T-cell (primary cell): Measurements from ENCODE around the gene CNTN2. TPM values are rescaled to one million over a fixed set of nuclear protein-coding genes. Genes with fewer than 3 reads are reported as not detected.

Experiments used
- ATAC-seq, 4 experiments: fragments of 200-7000 bp in 3 of 4; fragments of 150-1000 bp in 1 of 4; cut with Tn5 transposase; replicated peaks in 1 of 4; 1 replicate in 3 of 4; 2 replicates in 1 of 4; pipeline ENCODE4 v1.10.0; 2021; ENCODE audit warnings: moderate library complexity in 3 of 4, mild to moderate bottlenecking in 2 of 4, moderate number of reproducible peaks in 1 of 4
- CTCF ChIA-PET, 2 donors: fragments of 300-600 bp; sonication (Branson Sonifier 250); formaldehyde crosslinking; loops; one replicate each; lab custom pipeline; 2022; ENCODE audit warnings: antibody characterized with exemption in 2 of 2; lab: Charles Lee
- POLR2A ChIA-PET, 2 donors: fragments of 300-600 bp; sonication (Branson Sonifier 250); formaldehyde crosslinking; loops; one replicate each; lab custom pipeline; 2022; ENCODE audit warnings: antibody characterized with exemption in 2 of 2; lab: Charles Lee
- DNase-seq, 35 experiments: peaks; one replicate each; pipeline versions ENCODE4 v3.0.0 to v3.0.0-alpha.2; 2013 to 2023
- H3K27ac ChIP-seq: one replicate; pipeline ENCODE4 v1.5.1; 2013; ENCODE audit warnings: low read length
- H3K27me3 ChIP-seq, 2 experiments: replicated peaks in 1 of 2; 1 replicate in 1 of 2; 2 replicates in 1 of 2; pipeline versions ENCODE4 v1.6.1 to v1.7.0; 2013; ENCODE audit warnings: low read length in 1 of 2, mixed read lengths in 1 of 2; ENCODE audit not compliant: control insufficient read depth in 2 of 2, insufficient read depth in 2 of 2; ENCODE audit errors: extremely low read depth in 1 of 2
- H3K36me3 ChIP-seq, 2 donors: 1 replicate in 1 of 2; 2 replicates in 1 of 2; pipeline versions ENCODE4 v1.6.1 to v1.7.0; 2013; ENCODE audit warnings: low read length in 1 of 2; ENCODE audit not compliant: control insufficient read depth in 2 of 2, insufficient read depth in 1 of 2; ENCODE audit errors: extremely low read depth in 1 of 2
- H3K4me1 ChIP-seq, 2 experiments: 1 replicate in 1 of 2; 2 replicates in 1 of 2; pipeline versions ENCODE4 v1.6.1 to v1.7.0; 2013; ENCODE audit warnings: low read length in 2 of 2, mixed read lengths in 1 of 2; ENCODE audit not compliant: insufficient read depth in 2 of 2, control insufficient read depth in 1 of 2; ENCODE audit errors: extremely low read depth in 1 of 2
- H3K4me3 ChIP-seq, 2 donors: 1 replicate in 1 of 2; 2 replicates in 1 of 2; pipeline versions ENCODE4 v1.5.1 to v1.7.0; 2013; ENCODE audit warnings: mild to moderate bottlenecking in 2 of 2, low read length in 1 of 2, moderate library complexity in 1 of 2; ENCODE audit not compliant: control insufficient read depth in 1 of 2; ENCODE audit errors: extremely low read depth in 1 of 2
- H3K9me3 ChIP-seq: 2 replicates; pipeline ENCODE4 v1.7.0; 2013
- H3K27ac Mint-ChIP-seq, 2 donors: one replicate each; pipeline ENCODE4 v1.8.0; 2020 to 2021; ENCODE audit warnings: mild to moderate bottlenecking in 2 of 2, mixed read lengths in 2 of 2
- H3K27me3 Mint-ChIP-seq, 2 donors: one replicate each; pipeline ENCODE4 v1.8.0; 2021 to 2022; ENCODE audit warnings: mixed read lengths in 2 of 2
- H3K36me3 Mint-ChIP-seq: one replicate; pipeline ENCODE4 v1.8.0; 2021; ENCODE audit warnings: mixed read lengths
- H3K4me1 Mint-ChIP-seq, 3 donors: one replicate each; pipeline ENCODE4 v1.8.0; 2020 to 2022; ENCODE audit warnings: mixed read lengths in 3 of 3, mild to moderate bottlenecking in 1 of 3
- H3K4me3 Mint-ChIP-seq, 3 donors: one replicate each; pipeline ENCODE4 v1.8.0; 2020 to 2022; ENCODE audit warnings: mild to moderate bottlenecking in 3 of 3, mixed read lengths in 3 of 3, moderate library complexity in 3 of 3
- H3K9me3 Mint-ChIP-seq, 3 donors: one replicate each; pipeline ENCODE4 v1.8.0; 2020 to 2022; ENCODE audit warnings: mixed read lengths in 3 of 3
- WGBS: methylation state at CpG from one replicate; pipeline ENCODE4 v1.1.5; 2013; ENCODE audit warnings: missing lambda C conversion rate; ENCODE audit not compliant: insufficient coverage; 5-methylcytosine and 5-hydroxymethylcytosine counted together
- total RNA-seq, 35 experiments: library from RNA in 6 of 35; stranded (reverse) in 6 of 35; fragments of 120-200 nt in 1 of 35; gene quantifications; one replicate each; pipeline versions ENCODE4 v1.2.1 to v1.2.4 and lab custom pipeline; 2013 to 2026

Gene CNTN2
- total RNA-seq, 5 donors from 2014 or later (not counting 1 experiment from before 2014, with no cell fraction given), result not detected

- no peak for DNase-seq
- H3K4me1 Mint-ChIP-seq, result no peaks in the 10 kb centered on the region
- Histone ChIP-seq H3K4me1 (no peaks in the 10 kb centered on the region), H3K4me3 (no peak overlapping the region), H3K9me3 (no peaks in the 10 kb centered on the region), H3K27ac (no peak overlapping the region), H3K36me3 (no peaks in the 10 kb centered on the region), H3K27me3 (no peaks in the 10 kb centered on the region)
- ChIA-PET POLR2A (no interaction called here), CTCF (interaction anchor here in 1 of 2 donors (1.0 kb wide), 1 partner anchor 14 kb away, joined by 3 read pairs; no protein-coding TSS in a partner anchor)
- peaks cover 3% of the 10 kb centered on the region for H3K36me3 Mint-ChIP-seq
- ATAC-seq, result no peak
- H3K9me3 Mint-ChIP-seq, result no peaks in the 10 kb centered on the region
- no peak overlapping the region for H3K4me3 Mint-ChIP-seq
- no peak overlapping the region for H3K27ac Mint-ChIP-seq
- H3K27me3 Mint-ChIP-seq, result no peaks in the 10 kb centered on the region
- 100% methylated on average over 1 of the region's 4 CpGs for WGBS
Measured at GRCh38 chr1:205076245-205076761, 33.3 kb downstream of the CNTN2 start.

GRCh38 chr1:205077158-205077933, 34.3 kb downstream of the CNTN2 start:
- no peak for DNase-seq
- no peaks in the 10 kb centered on the region for H3K9me3 Mint-ChIP-seq
- H3K4me1 Mint-ChIP-seq, result no peaks in the 10 kb centered on the region
- no peaks in the 10 kb centered on the region for H3K27me3 ChIP-seq
- H3K27ac ChIP-seq, result no peak overlapping the region
- H3K4me3 Mint-ChIP-seq, result no peak overlapping the region
- H3K27me3 Mint-ChIP-seq, result no peaks in the 10 kb centered on the region
- H3K9me3 ChIP-seq, result no peaks in the 10 kb centered on the region
- H3K4me3 ChIP-seq, result no peak overlapping the region
- 95% methylated on average over 5 of the region's 7 CpGs for WGBS
- no peaks in the 10 kb centered on the region for H3K36me3 ChIP-seq
- ATAC-seq, result no peak
- POLR2A ChIA-PET, result no interaction called here
- H3K36me3 Mint-ChIP-seq, result peaks cover 4% of the 10 kb centered on the region
- H3K4me1 ChIP-seq, result no peaks in the 10 kb centered on the region
- H3K27ac Mint-ChIP-seq, result no peak overlapping the region
- CTCF ChIA-PET, result no interaction called here

GRCh38 chr1:205077934-205078311, 34.9 kb downstream of the CNTN2 start:
- Mint-ChIP-seq H3K36me3 (peaks cover 10% of the 10 kb centered on the region), H3K27me3 (no peaks in the 10 kb centered on the region), H3K4me1 (no peaks in the 10 kb centered on the region), H3K9me3 (no peaks in the 10 kb centered on the region), H3K4me3 (no peak overlapping the region), H3K27ac (no peak overlapping the region)
- DNase-seq (no peak), ATAC-seq (no peak)
- CTCF ChIA-PET, result no interaction called here
- H3K4me3 ChIP-seq, result no peak overlapping the region
- H3K27ac ChIP-seq, result no peak overlapping the region
- H3K4me1 ChIP-seq, result no peaks in the 10 kb centered on the region
- no peaks in the 10 kb centered on the region for H3K9me3 ChIP-seq
- no peaks in the 10 kb centered on the region for H3K36me3 ChIP-seq
- POLR2A ChIA-PET, result no interaction called here
- H3K27me3 ChIP-seq, result no peaks in the 10 kb centered on the region
- no CpG with 5 or more reads among the region's 1 CpG for WGBS

- ATAC-seq (no peak), DNase-seq (no peak)
- Histone ChIP-seq H3K4me1 (no peaks in the 10 kb centered on the region), H3K9me3 (no peaks in the 10 kb centered on the region), H3K36me3 (peaks cover 0 to 24% of the 10 kb centered on the region in 2 donors), H3K4me3 (no peak overlapping the region), H3K27me3 (no peaks in the 10 kb centered on the region), H3K27ac (no peak overlapping the region)
- no peaks in the 10 kb centered on the region for H3K4me1 Mint-ChIP-seq
- POLR2A ChIA-PET, result no interaction called here
- H3K4me3 Mint-ChIP-seq, result no peak overlapping the region
- H3K9me3 Mint-ChIP-seq, result no peaks in the 10 kb centered on the region
- CTCF ChIA-PET, result no interaction called here
- H3K27ac Mint-ChIP-seq, result no peak overlapping the region
- 100% methylated on average over 3 of the region's 4 CpGs for WGBS
- peaks cover 36% of the 10 kb centered on the region for H3K36me3 Mint-ChIP-seq
- no peaks in the 10 kb centered on the region for H3K27me3 Mint-ChIP-seq
Measured at GRCh38 chr1:205082431-205082830, 39.4 kb downstream of the CNTN2 start.

- POLR2A ChIA-PET, result no interaction called here
- no peak for DNase-seq
- Histone ChIP-seq H3K36me3 (peaks cover 4 to 43% of the 10 kb centered on the region in 2 donors), H3K27ac (no peak within 1 kb of the TSS), H3K4me3 (no peak within 1 kb of the TSS), H3K27me3 (no peaks in the 10 kb centered on the region), H3K4me1 (no peaks in the 10 kb centered on the region), H3K9me3 (no peaks in the 10 kb centered on the region)
- no CpG with 5 or more reads among the region's 2 CpGs for WGBS
- Mint-ChIP-seq H3K4me1 (peaks cover 0 to 5% (median 0%) of the 10 kb centered on the region in 3 donors), H3K27ac (no peak within 1 kb of the TSS), H3K36me3 (peaks cover 56% of the 10 kb centered on the region), H3K4me3 (no peak within 1 kb of the TSS), H3K9me3 (no peaks in the 10 kb centered on the region), H3K27me3 (no peaks in the 10 kb centered on the region)
- ATAC-seq, result no peak
- CTCF ChIA-PET, result no interaction called here
Measured at GRCh38 chr1:205084360-205084759, 41.3 kb downstream of the CNTN2 start, which contains the start of gene TMEM81. TSS of gene TMEM81 (minus strand) at chr1:205084460. CDS start at chr1:205084320, 140 bp downstream.

GRCh38 chr1:205088341-205088740, 45.3 kb downstream of the CNTN2 start:
- DNase-seq (no peak), ATAC-seq (no peak)
- Histone ChIP-seq H3K9me3 (no peaks in the 10 kb centered on the region), H3K4me1 (no peaks in the 10 kb centered on the region), H3K27ac (no peak overlapping the region), H3K36me3 (peaks cover 8 to 74% of the 10 kb centered on the region in 2 donors), H3K4me3 (no peak overlapping the region), H3K27me3 (no peaks in the 10 kb centered on the region)
- Mint-ChIP-seq H3K27me3 (no peaks in the 10 kb centered on the region), H3K27ac (no peak overlapping the region), H3K36me3 (peaks cover 56% of the 10 kb centered on the region), H3K4me3 (no peak overlapping the region), H3K9me3 (no peaks in the 10 kb centered on the region), H3K4me1 (peaks cover 0 to 5% (median 0%) of the 10 kb centered on the region in 3 donors)
- CTCF ChIA-PET, result interaction anchor here in 1 of 2 donors (0.7 kb wide), 1 partner anchor 53 kb away, joined by 3 read pairs; no protein-coding TSS in a partner anchor
- no CpG with 5 or more reads among the region's 3 CpGs for WGBS
- POLR2A ChIA-PET, result interaction anchor here in 1 of 2 donors (0.7 kb wide), 1 partner anchor 505 kb away, joined by 6 read pairs; no protein-coding TSS in a partner anchor
